ENCODE measurements around the gene LGMN. TPM values are rescaled to one million over a fixed set of nuclear protein-coding genes. Genes with fewer than 3 reads are reported as not detected.

LGMN gene
- total RNA-seq, 4 donors from 2014 or later = 26.5 to 103 (median 57.2) TPM

- in situ Hi-C loops (cut with MboI; ENCODE audit: low pct_ligation_motif_present in 1 of 4, low pct_unique_long_range_greater_than_20kb in 1 of 4, low sequenced_read_pairs in 3 of 4) (no loop called here), intact Hi-C loops (cut with DNase I; ENCODE audit: low total_unique reads) (no loop called here)
- no peaks in the 10 kb centered on the region for H3K9me3 ChIP-seq
- H3K4me3 ChIP-seq = no peak overlapping the region
- TF ChIP-seq POLR2AphosphoS5 (IDR thresholded peaks at IDR 0.05) (no peak), POLR2A (IDR thresholded peaks at IDR 0.05) (no peak), EP300 (IDR thresholded peaks at IDR 0.05; ENCODE audit: low read depth) (no peak), CTCF (IDR thresholded peaks at IDR 0.05) (no peak)
- H3K27ac ChIP-seq = no peak overlapping the region
- no peak for DNase-seq
- H3K36me3 ChIP-seq = peaks cover 0 to 13% (median 3%) of the 10 kb centered on the region in 4 donors
- 84% methylated on average over 9 of the region's 9 CpGs; no CpG with 5 or more reads in 1 of the 2 donors for WGBS, 2 donors (ENCODE audit: low coverage in 1 of 2)
- H3K4me1 ChIP-seq = no peaks in the 10 kb centered on the region
- H3K27me3 ChIP-seq = no peaks in the 10 kb centered on the region
These were observed 45.9 kb downstream of the LGMN start for GRCh38 chr14:92702441-92702918.

- Histone ChIP-seq H3K4me3 (no peak overlapping the region), H3K27me3 (no peaks in the 10 kb centered on the region), H3K36me3 (peaks cover 0 to 13% (median 3%) of the 10 kb centered on the region in 4 donors), H3K9me3 (no peaks in the 10 kb centered on the region), H3K4me1 (no peaks in the 10 kb centered on the region), H3K27ac (no peak overlapping the region)
- no peak for TF ChIP-seq CTCF (IDR thresholded peaks at IDR 0.05)
- TF ChIP-seq POLR2A (IDR thresholded peaks at IDR 0.05) = no peak
- no peak for TF ChIP-seq EP300 (IDR thresholded peaks at IDR 0.05; ENCODE audit: low read depth)
- TF ChIP-seq POLR2AphosphoS5 (IDR thresholded peaks at IDR 0.05) = no peak
- intact Hi-C loops (cut with DNase I; ENCODE audit: low total_unique reads) (no loop called here), in situ Hi-C loops (cut with MboI; ENCODE audit: low pct_ligation_motif_present in 1 of 4, low pct_unique_long_range_greater_than_20kb in 1 of 4, low sequenced_read_pairs in 3 of 4) (no loop called here)
- WGBS, 2 donors (ENCODE audit: low coverage in 1 of 2) = 88 to 92% methylated on average over 10 of the region's 10 CpGs
- DNase-seq = no peak
These were observed 46.6 kb downstream of the LGMN start for GRCh38 chr14:92701826-92702225.

GRCh38 chr14:92698393-92698792 is 50.0 kb downstream of the LGMN start:
- intact Hi-C loops (cut with DNase I; ENCODE audit: low total_unique reads) (no loop called here), in situ Hi-C loops (cut with MboI; ENCODE audit: low pct_ligation_motif_present in 1 of 4, low pct_unique_long_range_greater_than_20kb in 1 of 4, low sequenced_read_pairs in 3 of 4) (loop anchor here (25.0 kb wide), 2 partner anchors 89 to 561 kb away; partner anchors contain the start of gene GOLGA5 (in 1 of the 4))
- H3K4me3 ChIP-seq = no peak overlapping the region
- H3K9me3 ChIP-seq = no peaks in the 10 kb centered on the region
- no peak overlapping the region for H3K27ac ChIP-seq
- peaks cover 0 to 1% (median 0%) of the 10 kb centered on the region in 4 donors for H3K36me3 ChIP-seq
- H3K27me3 ChIP-seq = no peaks in the 10 kb centered on the region
- H3K4me1 ChIP-seq = peaks cover 0 to 1% (median under 1%) of the 10 kb centered on the region in 4 donors
- no peak for DNase-seq
- TF ChIP-seq CTCF (IDR thresholded peaks at IDR 0.05) = no peak
- TF ChIP-seq EP300 (IDR thresholded peaks at IDR 0.05; ENCODE audit: low read depth) = no peak
- no peak for TF ChIP-seq POLR2AphosphoS5 (IDR thresholded peaks at IDR 0.05)
- no peak for TF ChIP-seq POLR2A (IDR thresholded peaks at IDR 0.05)

- Histone ChIP-seq H3K9me3 (no peaks in the 10 kb centered on the region), H3K4me3 (no peak overlapping the region), H3K4me1 (peaks cover 0 to 18% (median 12%) of the 10 kb centered on the region in 4 donors), H3K36me3 (no peaks in the 10 kb centered on the region), H3K27ac (no peak overlapping the region), H3K27me3 (no peaks in the 10 kb centered on the region)
- intact Hi-C loops (cut with DNase I; ENCODE audit: low total_unique reads) (no loop called here), in situ Hi-C loops (cut with MboI; ENCODE audit: low pct_ligation_motif_present in 1 of 4, low pct_unique_long_range_greater_than_20kb in 1 of 4, low sequenced_read_pairs in 3 of 4) (loop anchor here (25.0 kb wide), 2 partner anchors 91 to 559 kb away; partner anchors contain the start of gene GOLGA5 (in 1 of the 4))
- TF ChIP-seq POLR2AphosphoS5 (IDR thresholded peaks at IDR 0.05) (no peak), POLR2A (IDR thresholded peaks at IDR 0.05) (no peak), EP300 (IDR thresholded peaks at IDR 0.05; ENCODE audit: low read depth) (no peak), CTCF (IDR thresholded peaks at IDR 0.05) (no peak)
- DNase-seq = no peak
- 74% methylated on average over 4 of the region's 4 CpGs; no CpG with 5 or more reads in 1 of the 2 donors for WGBS, 2 donors (ENCODE audit: low coverage in 1 of 2)
These were observed 52.1 kb downstream of the LGMN start for GRCh38 chr14:92696366-92696765.
